Endothelial cell (in vitro differentiated cells): ENCODE measurements around the gene TTLL7. TPM values are rescaled to one million over a fixed set of nuclear protein-coding genes. Genes with fewer than 3 reads are reported as not detected.

Source experiments
- DNase-seq: peaks from one replicate; pipeline ENCODE4 v3.0.0; 2021; ENCODE audit warnings: low spot score
- H3K27ac Mint-ChIP-seq: one replicate; pipeline ENCODE4 v1.8.0; 2021; ENCODE audit warnings: mixed read lengths, inconsistent platforms; ENCODE audit not compliant: unreplicated experiment
- H3K27me3 Mint-ChIP-seq: one replicate; pipeline ENCODE4 v1.8.0; 2021; ENCODE audit warnings: mild to moderate bottlenecking, moderate library complexity, mixed read lengths, inconsistent platforms; ENCODE audit not compliant: unreplicated experiment
- H3K36me3 Mint-ChIP-seq: one replicate; pipeline ENCODE4 v1.8.0; 2021; ENCODE audit warnings: mild to moderate bottlenecking, low read depth, mixed read lengths, inconsistent platforms; ENCODE audit not compliant: unreplicated experiment
- H3K4me1 Mint-ChIP-seq: one replicate; pipeline ENCODE4 v1.8.0; 2021; ENCODE audit warnings: mild to moderate bottlenecking, mixed read lengths, inconsistent platforms; ENCODE audit not compliant: unreplicated experiment
- H3K4me3 Mint-ChIP-seq: one replicate; pipeline ENCODE4 v1.8.0; 2021; ENCODE audit warnings: mild to moderate bottlenecking, mixed read lengths, inconsistent platforms; ENCODE audit not compliant: unreplicated experiment
- H3K9me3 Mint-ChIP-seq: one replicate; pipeline ENCODE4 v1.8.0; 2021; ENCODE audit warnings: mixed read lengths, inconsistent platforms; ENCODE audit not compliant: unreplicated experiment
- total RNA-seq: library from RNA; stranded (reverse); fragmentation: NEBNext Ultra II Directional; extraction: Animal tissue kit (Norgen Biotek cat#: 25700); gene quantifications from one replicate; pipeline ENCODE4 v1.2.1, GENCODE V29; 2021; ENCODE audit not compliant: unreplicated experiment
- TF ChIP-seq, protein P1 (sequence below): fragments of 200-600 bp; sonication (generic); IDR thresholded peaks from one replicate; pipeline ENCODE4 v1.5.0; 2021; ENCODE audit warnings: antibody characterized with exemption; ENCODE audit not compliant: unreplicated experiment

Gene TTLL7
- total RNA-seq, 1 donor from 2014 or later, result 2.7 TPM

DNA sequence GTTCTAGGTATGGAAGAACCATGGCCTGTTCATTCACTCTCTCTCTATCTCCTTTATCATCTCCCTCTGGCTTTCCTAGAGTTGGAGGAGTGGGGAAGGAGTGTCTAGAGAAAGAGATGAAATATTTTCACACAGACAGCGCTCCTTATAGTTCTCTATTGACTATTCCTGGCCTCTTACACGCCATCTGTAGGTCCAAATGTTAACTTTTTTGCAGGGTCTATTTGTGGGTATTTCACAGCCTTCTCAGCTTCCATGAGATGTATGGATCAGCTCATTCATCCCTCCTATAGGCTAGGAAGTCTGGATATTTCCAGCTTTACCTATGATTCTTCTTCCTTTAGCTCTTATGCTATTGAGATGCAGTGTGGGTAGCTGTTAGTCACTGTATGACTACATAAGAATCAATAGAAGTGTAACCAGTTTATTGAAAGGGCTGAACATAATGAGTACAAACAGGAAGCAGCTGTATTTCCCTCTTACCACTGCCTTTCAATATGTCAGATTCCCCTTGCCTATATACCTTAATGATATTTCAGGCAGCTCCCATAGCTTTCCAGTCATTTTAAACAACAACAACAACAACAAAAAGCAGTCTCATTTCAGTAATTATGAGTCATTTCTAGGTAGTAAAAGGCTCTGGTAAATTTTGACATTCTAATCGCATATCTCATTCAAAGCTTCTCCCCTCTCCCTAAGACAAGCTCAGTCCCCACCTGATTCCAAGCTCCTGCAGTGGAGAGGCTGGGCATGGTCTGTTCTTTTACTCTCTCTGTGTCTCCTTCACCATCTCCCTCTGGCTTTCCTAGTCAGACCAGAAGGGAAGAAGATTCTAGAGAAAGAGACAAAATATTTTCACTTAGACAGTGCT, 149.5 kb downstream of the TTLL7 start:
- Mint-ChIP-seq H3K27me3 (no peaks in the 10 kb centered on the region), H3K9me3 (no peaks in the 10 kb centered on the region), H3K4me1 (peaks cover 5% of the 10 kb centered on the region), H3K27ac (no peak overlapping the region), H3K36me3 (no peaks in the 10 kb centered on the region), H3K4me3 (no peak overlapping the region)
- TF ChIP-seq, protein P1, sequence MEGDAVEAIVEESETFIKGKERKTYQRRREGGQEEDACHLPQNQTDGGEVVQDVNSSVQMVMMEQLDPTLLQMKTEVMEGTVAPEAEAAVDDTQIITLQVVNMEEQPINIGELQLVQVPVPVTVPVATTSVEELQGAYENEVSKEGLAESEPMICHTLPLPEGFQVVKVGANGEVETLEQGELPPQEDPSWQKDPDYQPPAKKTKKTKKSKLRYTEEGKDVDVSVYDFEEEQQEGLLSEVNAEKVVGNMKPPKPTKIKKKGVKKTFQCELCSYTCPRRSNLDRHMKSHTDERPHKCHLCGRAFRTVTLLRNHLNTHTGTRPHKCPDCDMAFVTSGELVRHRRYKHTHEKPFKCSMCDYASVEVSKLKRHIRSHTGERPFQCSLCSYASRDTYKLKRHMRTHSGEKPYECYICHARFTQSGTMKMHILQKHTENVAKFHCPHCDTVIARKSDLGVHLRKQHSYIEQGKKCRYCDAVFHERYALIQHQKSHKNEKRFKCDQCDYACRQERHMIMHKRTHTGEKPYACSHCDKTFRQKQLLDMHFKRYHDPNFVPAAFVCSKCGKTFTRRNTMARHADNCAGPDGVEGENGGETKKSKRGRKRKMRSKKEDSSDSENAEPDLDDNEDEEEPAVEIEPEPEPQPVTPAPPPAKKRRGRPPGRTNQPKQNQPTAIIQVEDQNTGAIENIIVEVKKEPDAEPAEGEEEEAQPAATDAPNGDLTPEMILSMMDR, result no peak
- DNase-seq, result no peak

DNA sequence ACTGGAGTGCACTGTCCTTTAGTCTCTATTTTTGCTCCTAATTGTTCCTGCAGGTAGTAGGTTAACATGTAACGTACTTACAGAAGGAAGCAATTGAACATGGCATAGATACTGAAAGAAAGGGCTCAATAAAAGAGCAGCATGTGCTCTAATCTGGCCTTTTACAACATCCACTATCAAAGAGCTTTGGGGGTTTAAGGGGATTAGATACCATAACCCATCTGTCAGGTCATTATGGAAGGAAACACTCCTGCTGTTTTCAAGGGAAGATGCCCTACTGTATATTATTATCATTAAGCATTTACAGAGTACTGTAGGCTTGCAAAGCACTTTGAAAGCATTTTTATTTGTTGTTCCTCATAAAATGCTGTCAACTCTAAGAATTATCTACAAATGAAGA, 152.8 kb downstream of the TTLL7 start:
- TF ChIP-seq, protein P1, result no peak
- Mint-ChIP-seq H3K9me3 (no peaks in the 10 kb centered on the region), H3K4me1 (peaks cover 5% of the 10 kb centered on the region), H3K27ac (no peak overlapping the region), H3K36me3 (no peaks in the 10 kb centered on the region), H3K27me3 (no peaks in the 10 kb centered on the region), H3K4me3 (no peak overlapping the region)
- no peak for DNase-seq

DNA sequence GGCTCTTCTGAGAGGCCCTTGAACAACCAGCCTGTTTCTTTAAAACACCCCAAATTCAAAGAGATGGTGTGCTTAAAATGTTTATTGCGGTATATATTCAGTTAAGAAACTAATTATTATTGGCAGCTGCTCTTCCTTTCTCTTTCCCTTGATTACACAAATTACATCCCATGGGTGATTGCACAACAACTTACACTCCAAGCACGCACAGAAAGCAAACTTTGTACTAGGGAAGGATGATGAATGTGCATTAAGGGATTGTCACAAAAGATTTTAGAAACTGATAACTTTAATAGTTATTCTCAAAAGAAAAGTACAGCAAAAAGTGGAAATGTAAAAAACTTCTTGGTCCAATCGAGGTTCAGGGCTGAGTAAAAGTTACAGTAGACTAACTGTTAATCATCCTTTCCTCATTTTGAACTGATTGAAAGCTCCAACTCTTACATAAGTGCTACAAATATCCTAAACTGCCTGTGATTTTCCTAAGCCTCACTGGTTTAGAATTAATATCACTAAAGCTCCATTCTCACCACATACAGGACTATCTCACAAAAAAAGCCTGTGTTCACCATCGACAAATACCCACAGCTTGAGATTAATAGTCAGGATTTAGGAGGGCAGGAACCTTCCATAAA, 153.4 kb downstream of the TTLL7 start:
- no peak for DNase-seq
- Mint-ChIP-seq H3K4me3 (no peak overlapping the region), H3K27me3 (no peaks in the 10 kb centered on the region), H3K4me1 (peaks cover 5% of the 10 kb centered on the region), H3K36me3 (no peaks in the 10 kb centered on the region), H3K27ac (no peak overlapping the region), H3K9me3 (no peaks in the 10 kb centered on the region)
- TF ChIP-seq, protein P1, result no peak

DNA sequence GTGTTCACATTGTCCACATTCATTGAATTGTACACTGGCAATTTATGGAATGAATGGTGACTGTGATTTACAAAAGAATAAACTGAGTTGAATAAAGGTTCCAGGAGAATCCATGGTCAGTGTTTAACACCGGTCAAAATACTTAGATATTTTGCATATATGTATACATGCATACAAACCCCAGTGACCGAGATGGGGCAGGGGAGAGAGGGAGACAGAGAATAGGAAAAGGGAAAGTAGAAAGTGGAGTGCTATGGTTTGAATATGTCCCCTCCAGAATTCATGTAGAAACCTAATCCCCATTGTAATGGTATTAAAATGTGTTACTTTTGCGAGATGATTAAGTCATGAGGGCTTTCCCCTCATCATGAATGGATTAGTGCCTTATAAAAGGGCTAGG, 154.4 kb downstream of the TTLL7 start:
- Mint-ChIP-seq H3K4me3 (no peak overlapping the region), H3K9me3 (no peaks in the 10 kb centered on the region), H3K27ac (no peak overlapping the region), H3K4me1 (peaks cover 2% of the 10 kb centered on the region), H3K36me3 (no peaks in the 10 kb centered on the region), H3K27me3 (no peaks in the 10 kb centered on the region)
- DNase-seq, result no peak
- TF ChIP-seq, protein P1, result no peak

DNA sequence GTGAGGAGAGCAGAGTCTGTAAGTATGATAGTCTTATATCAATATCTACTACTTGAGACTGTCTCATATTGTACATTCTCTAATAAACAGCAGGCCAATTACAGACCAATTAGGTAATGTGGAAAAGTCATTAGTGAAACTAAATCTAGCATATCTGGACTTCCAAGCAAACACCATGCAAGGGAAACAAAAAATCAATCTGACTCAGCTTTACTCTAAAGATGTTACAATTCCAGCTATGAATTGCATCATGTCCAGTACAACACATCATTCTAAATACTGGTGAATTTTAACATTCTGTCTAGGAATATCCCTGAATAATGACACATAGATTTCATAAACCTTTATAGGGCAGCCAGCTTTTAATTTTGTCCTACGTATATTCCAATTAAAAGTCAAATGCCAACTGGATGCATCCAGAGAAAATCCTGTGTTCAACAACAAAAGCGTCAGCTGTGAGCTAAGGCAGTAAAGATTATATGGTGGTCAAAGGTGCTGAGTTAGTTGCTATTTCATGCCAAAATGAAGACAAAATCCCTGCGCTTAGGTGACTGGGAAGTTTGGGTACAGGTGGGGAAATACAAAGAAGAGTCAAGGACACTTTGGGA, 159.3 kb downstream of the TTLL7 start:
- TF ChIP-seq, protein P1, result no peak
- no peaks in the 10 kb centered on the region for H3K4me1 Mint-ChIP-seq
- no peaks in the 10 kb centered on the region for H3K9me3 Mint-ChIP-seq
- H3K27me3 Mint-ChIP-seq, result no peaks in the 10 kb centered on the region
- H3K4me3 Mint-ChIP-seq, result no peak overlapping the region
- no peak for DNase-seq
- no peaks in the 10 kb centered on the region for H3K36me3 Mint-ChIP-seq
- no peak overlapping the region for H3K27ac Mint-ChIP-seq
